DND-41 (cell line): ENCODE measurements around the gene FGF18.

Experiments
- ATAC-seq: fragments of 200-7000 bp; cut with Tn5 transposase; 3 replicates; pipeline ENCODE4 v1.9.1; 2021; ENCODE audit warnings: low read depth; ENCODE audit not compliant: insufficient read depth
- DNase-seq: peaks from one replicate; pipeline ENCODE4 v3.0.0-alpha.2; 2020
- H2AFZ ChIP-seq: 2 replicates; pipeline ENCODE4 v1.6.0; 2012; ENCODE audit warnings: low read depth, low read length
- H3K27ac ChIP-seq: 2 replicates; pipeline ENCODE4 v1.5.1; 2012; ENCODE audit warnings: low read length, inconsistent platforms
- H3K27me3 ChIP-seq: fragments of 200-600 bp; sonication (generic); 2 replicates; pipeline ENCODE4 v1.6.0; 2012; ENCODE audit warnings: low read length, mild to moderate bottlenecking, inconsistent platforms; ENCODE audit not compliant: insufficient read depth, poor library complexity
- H3K36me3 ChIP-seq: 2 replicates; pipeline ENCODE4 v1.5.1; 2012; ENCODE audit warnings: low read length, inconsistent platforms; ENCODE audit not compliant: insufficient read depth
- H3K4me1 ChIP-seq: 2 replicates; pipeline ENCODE4 v1.5.1; 2012; ENCODE audit warnings: mild to moderate bottlenecking, low read length; ENCODE audit not compliant: insufficient read depth
- H3K4me2 ChIP-seq: 2 replicates; pipeline ENCODE4 v1.6.0; 2012; ENCODE audit warnings: mild to moderate bottlenecking, moderate library complexity, low read length, inconsistent platforms; ENCODE audit not compliant: insufficient read depth
- H3K4me3 ChIP-seq, 2 experiments: fragments of 200-600 bp in 1 of 2; shearing (Covaris generic) in 1 of 2; 2 replicates each; pipeline ENCODE4 v1.5.1; 2012 to 2016; ENCODE audit warnings: inconsistent platforms in 2 of 2, low read length in 2 of 2, mild to moderate bottlenecking in 2 of 2, low read depth in 1 of 2, moderate library complexity in 1 of 2
- H3K79me2 ChIP-seq: 2 replicates; pipeline ENCODE4 v1.6.0; 2012; ENCODE audit warnings: low read length, inconsistent platforms; ENCODE audit not compliant: insufficient read depth
- H3K9ac ChIP-seq: 2 replicates; pipeline ENCODE4 v1.6.0; 2012; ENCODE audit warnings: low read depth, mild to moderate bottlenecking, inconsistent platforms, low read length, moderate library complexity
- H3K9me3 ChIP-seq: 2 replicates; pipeline ENCODE4 v1.5.1; 2012; ENCODE audit warnings: low read length, moderate library complexity, mild to moderate bottlenecking, inconsistent platforms; ENCODE audit not compliant: insufficient read depth, severe bottlenecking
- H4K20me1 ChIP-seq: 2 replicates; pipeline ENCODE4 v1.6.0; 2012; ENCODE audit warnings: low read length; ENCODE audit not compliant: insufficient read depth
- CTCF ChIP-seq: IDR thresholded peaks from 2 replicates; pipeline ENCODE4 v1.5.1; 2012; ENCODE audit warnings: borderline replicate concordance, low read length, moderate library complexity, mild to moderate bottlenecking; ENCODE audit not compliant: poor library complexity, severe bottlenecking; ENCODE audit errors: extremely low read depth
- EZH2 ChIP-seq: IDR thresholded peaks from 3 replicates; pipeline ENCODE4 v1.6.1; 2012; ENCODE audit warnings: borderline replicate concordance, low read depth, mild to moderate bottlenecking, moderate library complexity, low read length, inconsistent platforms; ENCODE audit not compliant: severe bottlenecking

The FGF18 gene

GRCh38 chr5:171426680-171427079, 7.2 kb downstream of the FGF18 start:
- Histone ChIP-seq H4K20me1 (peaks cover 5% of the 10 kb centered on the region; the same call in 1 of the 2 replicates), H3K36me3 (no peaks in the 10 kb centered on the region), H3K9ac (no peak overlapping the region), H3K27ac (no peak overlapping the region), H3K9me3 (no peaks in the 10 kb centered on the region), H3K4me1 (no peaks in the 10 kb centered on the region), H2AFZ (no peak overlapping the region), H3K4me3 (no peak overlapping the region), H3K4me2 (no peak overlapping the region), H3K27me3 (no peaks in the 10 kb centered on the region), H3K79me2 (no peaks in the 10 kb centered on the region)
- no peak for TF ChIP-seq EZH2
- no peak for TF ChIP-seq CTCF
- DNase-seq, result no peak
- ATAC-seq, result no peak

- peaks cover 5% of the 10 kb centered on the region; the same call in 1 of the 2 replicates for H4K20me1 ChIP-seq
- no peak for ATAC-seq
- DNase-seq, result no peak
Measured at GRCh38 chr5:171427318-171428167, 8.1 kb downstream of the FGF18 start.

GRCh38 chr5:171428168-171428696, 8.8 kb downstream of the FGF18 start:
- ATAC-seq (no peak), DNase-seq (no peak)
- H3K4me2 ChIP-seq, result no peak overlapping the region
- H3K27ac ChIP-seq, result no peak overlapping the region
- no peak overlapping the region for H3K9ac ChIP-seq
- H3K4me3 ChIP-seq, result no peak overlapping the region
- H3K9me3 ChIP-seq, result no peaks in the 10 kb centered on the region
- no peaks in the 10 kb centered on the region for H3K79me2 ChIP-seq
- no peaks in the 10 kb centered on the region for H3K4me1 ChIP-seq
- no peaks in the 10 kb centered on the region for H3K27me3 ChIP-seq
- peaks cover 5% of the 10 kb centered on the region; the same call in 1 of the 2 replicates for H4K20me1 ChIP-seq
- H2AFZ ChIP-seq, result no peak overlapping the region
- no peaks in the 10 kb centered on the region for H3K36me3 ChIP-seq
- TF ChIP-seq CTCF, result no peak
- TF ChIP-seq EZH2, result no peak

More at GRCh38 chr5:171427318-171428167, 8.1 kb downstream of the FGF18 start:
- Histone ChIP-seq H2AFZ (no peak overlapping the region), H3K27me3 (no peaks in the 10 kb centered on the region), H3K27ac (no peak overlapping the region), H3K4me1 (no peaks in the 10 kb centered on the region), H3K9me3 (no peaks in the 10 kb centered on the region), H3K4me3 (no peak overlapping the region), H3K36me3 (no peaks in the 10 kb centered on the region), H3K79me2 (no peaks in the 10 kb centered on the region), H3K4me2 (no peak overlapping the region), H3K9ac (no peak overlapping the region)
- TF ChIP-seq EZH2, result no peak
- TF ChIP-seq CTCF, result no peak
